ENCODE measurements around the gene CKMT1A. TPM values are rescaled to one million over a fixed set of nuclear protein-coding genes. Genes with fewer than 3 reads are reported as not detected.

Gene CKMT1A
- total RNA-seq, 1 donor from 2014 or later, result 15.3 TPM

DNA sequence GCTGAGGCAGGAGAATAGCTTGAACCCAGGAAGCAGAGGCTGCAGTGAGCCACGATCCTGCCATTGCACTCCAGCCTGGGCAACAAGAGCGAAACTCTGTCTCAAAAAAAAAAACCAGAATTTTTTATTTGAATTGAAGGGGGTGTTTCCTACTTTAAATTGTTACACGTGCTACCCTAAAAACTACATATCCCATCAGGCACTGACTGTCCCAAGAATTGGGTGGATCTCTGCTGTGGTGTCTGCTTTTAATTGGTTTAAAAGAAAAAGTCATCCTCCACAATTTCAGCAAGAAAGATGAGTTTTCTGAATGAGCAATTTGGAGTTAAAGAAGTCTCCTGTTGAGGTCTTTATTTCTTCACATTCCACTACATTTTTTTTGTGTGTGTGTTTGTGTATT lies 54.7 kb downstream of the CKMT1A start:
- no peak overlapping the region for H3K4me3 ChIP-seq (ENCODE audit: low read depth, low read length)
- TF ChIP-seq, protein P1, sequence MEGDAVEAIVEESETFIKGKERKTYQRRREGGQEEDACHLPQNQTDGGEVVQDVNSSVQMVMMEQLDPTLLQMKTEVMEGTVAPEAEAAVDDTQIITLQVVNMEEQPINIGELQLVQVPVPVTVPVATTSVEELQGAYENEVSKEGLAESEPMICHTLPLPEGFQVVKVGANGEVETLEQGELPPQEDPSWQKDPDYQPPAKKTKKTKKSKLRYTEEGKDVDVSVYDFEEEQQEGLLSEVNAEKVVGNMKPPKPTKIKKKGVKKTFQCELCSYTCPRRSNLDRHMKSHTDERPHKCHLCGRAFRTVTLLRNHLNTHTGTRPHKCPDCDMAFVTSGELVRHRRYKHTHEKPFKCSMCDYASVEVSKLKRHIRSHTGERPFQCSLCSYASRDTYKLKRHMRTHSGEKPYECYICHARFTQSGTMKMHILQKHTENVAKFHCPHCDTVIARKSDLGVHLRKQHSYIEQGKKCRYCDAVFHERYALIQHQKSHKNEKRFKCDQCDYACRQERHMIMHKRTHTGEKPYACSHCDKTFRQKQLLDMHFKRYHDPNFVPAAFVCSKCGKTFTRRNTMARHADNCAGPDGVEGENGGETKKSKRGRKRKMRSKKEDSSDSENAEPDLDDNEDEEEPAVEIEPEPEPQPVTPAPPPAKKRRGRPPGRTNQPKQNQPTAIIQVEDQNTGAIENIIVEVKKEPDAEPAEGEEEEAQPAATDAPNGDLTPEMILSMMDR (IDR thresholded peaks at IDR 0.05; ENCODE audit: insufficient read depth, low read length, severe bottlenecking), result no peak
- no peak for FAIRE-seq

More for the DNA sequence above, 54.7 kb downstream of the CKMT1A start:
- Histone ChIP-seq H3K27me3 (ENCODE audit: control insufficient read depth, insufficient read depth, low read length) (no peaks in the 10 kb centered on the region), H3K36me3 (ENCODE audit: control insufficient read depth, insufficient read depth, low read length) (peaks cover 2% of the 10 kb centered on the region)
- no peak for DNase-seq (ENCODE audit: low read depth)

Other genes with a start within 250 kb of the CKMT1A start
- gene TP53BP1, start 200.7 kb upstream of the CKMT1A start, total RNA-seq, result 28.7 and 29.3 TPM in 2 replicates
- 0.13 and 0.26 TPM in 2 replicates for gene MAP1A, start 176.3 kb upstream of the CKMT1A start, total RNA-seq
- 46.1 and 85.3 TPM in 2 replicates for gene PPIP5K1, start 103.7 kb upstream of the CKMT1A start, total RNA-seq
- gene CKMT1B, start 99.8 kb upstream of the CKMT1A start, total RNA-seq, result 19.0 and 43.7 TPM in 2 replicates
- 0.38 and 0.53 TPM in 2 replicates for gene STRC, start 75.1 kb upstream of the CKMT1A start, total RNA-seq
- 4.7 TPM in 2 replicates for gene CATSPER2, start 45.0 kb upstream of the CKMT1A start, total RNA-seq
- 115 and 130 TPM in 2 replicates for gene PDIA3, start 52.6 kb downstream of the CKMT1A start, total RNA-seq
- gene ELL3, start 83.1 kb downstream of the CKMT1A start, total RNA-seq, result 20.2 and 23.2 TPM in 2 replicates
- gene SERF2, start 98.5 kb downstream of the CKMT1A start, total RNA-seq, result 286 and 340 TPM in 2 replicates
- 0.13 TPM in 1 of 2 replicates, not detected in the other for gene SERINC4, start 106.4 kb downstream of the CKMT1A start, total RNA-seq
- 6.8 and 9.0 TPM in 2 replicates for gene HYPK, start 106.7 kb downstream of the CKMT1A start, total RNA-seq
- gene MFAP1, start 130.8 kb downstream of the CKMT1A start, total RNA-seq, result 20.8 and 30.3 TPM in 2 replicates
- 1.2 and 2.1 TPM in 2 replicates for gene WDR76, start 133.1 kb downstream of the CKMT1A start, total RNA-seq

Measured in bronchial epithelial cell (primary cell).